GM19240 (cell line): ENCODE results near the gene PTPRK.

Experiments used
- DNase-seq: peaks from one replicate; pipeline ENCODE4 v3.0.0; 2011; ENCODE audit warnings: low spot score; ENCODE audit not compliant: insufficient read length

The PTPRK gene

DNA sequence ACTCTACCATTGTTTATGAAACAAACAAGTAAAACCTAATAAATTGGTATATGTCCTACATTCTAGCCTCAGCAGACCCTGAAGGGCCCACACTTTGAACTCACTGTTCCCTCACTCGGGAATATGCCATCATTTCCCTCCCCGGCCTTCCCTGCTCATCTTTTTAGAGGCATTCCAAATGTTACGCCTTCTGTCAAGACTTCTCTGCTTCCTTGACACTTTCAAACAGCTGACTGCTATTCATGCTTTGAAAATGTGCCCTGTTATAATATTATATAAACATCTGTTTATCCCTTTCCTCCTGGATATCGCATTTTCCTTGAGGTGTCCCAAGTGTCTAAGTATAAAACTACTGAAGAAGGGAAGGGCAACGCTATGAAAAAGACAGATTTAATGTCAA, 370.0 kb downstream of the PTPRK start:
- DNase-seq, result no peak

DNA sequence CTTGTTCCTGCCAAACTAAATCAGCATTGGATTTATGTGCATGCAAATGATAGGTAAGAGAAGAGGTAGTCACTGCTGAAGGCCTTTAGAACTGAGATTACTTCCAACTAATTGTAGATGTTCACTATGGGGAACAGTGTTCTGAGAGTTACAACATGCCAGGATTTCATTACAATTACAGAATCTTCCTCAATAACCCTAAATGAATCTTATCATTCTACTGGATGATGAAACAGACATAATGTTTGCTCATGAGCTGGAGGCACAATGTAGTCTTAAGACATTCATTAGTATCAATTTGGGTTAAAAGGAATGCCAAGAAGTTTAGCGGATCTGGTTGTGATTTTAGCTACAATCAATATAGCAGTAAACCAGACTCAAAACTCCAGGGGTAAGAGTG, 370.6 kb downstream of the PTPRK start:
- no peak for DNase-seq

DNA sequence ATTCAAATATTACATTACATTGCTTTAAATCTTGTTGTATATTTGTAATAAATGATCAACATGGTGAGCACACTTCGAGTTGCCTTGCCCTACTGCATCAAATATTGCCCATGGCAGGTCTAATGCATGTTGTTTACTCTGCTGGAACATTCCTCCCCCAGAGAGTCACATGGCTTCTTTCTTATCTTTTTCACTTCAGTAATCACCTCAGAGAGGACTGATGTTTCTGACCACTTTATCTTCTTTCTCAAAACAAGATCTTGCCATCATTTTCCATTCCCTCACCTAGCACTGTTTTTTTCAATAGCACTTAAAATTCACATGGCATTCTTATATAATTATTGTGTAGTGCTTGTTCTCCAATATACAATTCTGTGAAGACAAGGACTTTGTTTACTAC, 376.1 kb downstream of the PTPRK start:
- DNase-seq, result no peak

DNA sequence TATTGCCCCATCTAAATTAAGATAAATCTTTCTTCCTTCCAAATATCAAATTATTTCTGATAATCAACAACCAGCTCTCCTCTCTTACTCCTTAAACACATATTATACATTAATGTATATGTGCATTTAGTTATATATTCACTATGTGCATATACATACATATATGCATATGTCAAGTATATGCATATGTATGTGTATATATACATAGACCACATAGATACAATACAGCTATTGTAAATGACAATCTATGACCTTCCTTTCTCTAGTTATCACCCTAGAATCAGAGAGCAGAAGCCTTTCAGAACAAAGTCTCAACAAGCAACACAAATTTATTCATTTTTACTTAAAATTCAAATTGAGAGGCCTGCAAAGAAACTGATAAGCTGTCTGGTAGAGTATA, 378.5 kb downstream of the PTPRK start:
- no peak for DNase-seq

DNA sequence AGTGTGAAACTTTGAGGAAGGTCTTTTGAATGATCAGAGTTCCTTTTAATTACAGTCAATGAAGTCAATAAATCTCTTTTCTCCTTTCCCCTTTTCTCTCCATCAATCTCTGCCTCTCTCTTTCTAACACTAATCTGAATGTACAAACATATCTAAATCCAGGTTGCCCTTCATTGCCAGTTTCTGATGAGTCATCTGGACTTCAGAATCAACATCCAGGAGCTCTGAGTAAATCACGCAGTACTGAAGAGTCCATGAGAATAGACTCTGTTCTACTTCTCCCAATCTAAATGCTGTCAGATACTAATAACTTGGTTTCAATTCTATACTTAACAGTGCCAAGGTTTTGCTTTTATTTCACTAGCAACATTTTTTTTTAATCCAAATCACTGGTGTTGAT, 380.9 kb downstream of the PTPRK start:
- no peak for DNase-seq

DNA sequence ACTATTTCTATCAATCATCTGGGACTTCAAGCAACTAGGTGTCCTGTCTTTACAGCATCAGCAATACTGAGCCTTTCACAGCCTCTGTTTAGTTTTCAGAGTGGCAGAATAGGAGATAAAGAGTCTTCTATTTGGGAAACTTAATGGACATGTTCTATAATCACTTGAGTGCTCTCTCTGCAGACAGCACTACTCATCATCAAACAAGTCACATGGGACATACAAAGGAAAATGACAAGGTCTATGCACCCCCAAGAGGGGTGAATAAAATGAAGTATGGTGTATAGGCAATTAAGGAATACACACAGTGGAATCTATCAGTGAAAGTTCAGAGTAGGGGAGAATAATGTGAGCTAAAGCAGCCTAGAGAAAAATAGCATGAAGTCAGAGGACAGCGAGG, 381.7 kb downstream of the PTPRK start:
- DNase-seq, result no peak

DNA sequence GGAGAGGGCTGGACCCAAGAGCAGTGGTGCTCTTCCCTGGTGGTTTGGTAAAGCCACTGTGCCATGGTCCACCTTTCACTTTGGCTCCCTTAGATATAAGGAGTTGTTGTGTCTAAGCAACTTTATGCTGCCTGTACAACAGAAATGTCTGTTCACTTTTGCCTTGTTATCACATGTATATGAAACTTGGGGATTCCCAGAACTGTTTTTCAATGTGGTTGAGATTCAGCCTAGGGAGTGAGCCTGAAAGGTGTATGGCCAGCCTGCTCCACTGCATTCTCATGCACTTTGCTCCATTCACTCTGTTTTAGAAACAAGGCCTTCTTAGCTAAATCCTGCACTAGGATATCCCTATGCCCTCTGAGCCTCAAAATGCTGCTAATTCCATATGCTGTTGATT, 385.1 kb downstream of the PTPRK start:
- DNase-seq, result no peak

DNA sequence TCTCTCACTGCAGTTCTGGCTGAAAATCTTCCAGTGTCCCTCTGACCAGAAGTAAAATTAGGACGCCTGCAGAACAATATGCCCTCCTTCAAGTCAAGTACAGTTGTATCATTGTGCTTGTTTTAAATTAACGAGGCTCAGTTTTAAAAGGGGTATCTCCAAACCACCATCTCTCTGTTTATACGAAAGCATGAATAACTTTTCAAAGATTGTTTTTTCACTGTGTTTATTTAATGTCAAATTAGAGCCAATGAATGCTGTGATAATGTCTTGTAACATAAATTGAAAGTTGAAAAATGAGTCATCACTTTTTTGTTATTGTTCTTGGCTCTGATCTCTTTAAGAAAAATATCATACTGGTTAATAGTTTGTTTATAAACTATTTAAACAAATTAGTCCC, 388.8 kb downstream of the PTPRK start:
- DNase-seq, result no peak

DNA sequence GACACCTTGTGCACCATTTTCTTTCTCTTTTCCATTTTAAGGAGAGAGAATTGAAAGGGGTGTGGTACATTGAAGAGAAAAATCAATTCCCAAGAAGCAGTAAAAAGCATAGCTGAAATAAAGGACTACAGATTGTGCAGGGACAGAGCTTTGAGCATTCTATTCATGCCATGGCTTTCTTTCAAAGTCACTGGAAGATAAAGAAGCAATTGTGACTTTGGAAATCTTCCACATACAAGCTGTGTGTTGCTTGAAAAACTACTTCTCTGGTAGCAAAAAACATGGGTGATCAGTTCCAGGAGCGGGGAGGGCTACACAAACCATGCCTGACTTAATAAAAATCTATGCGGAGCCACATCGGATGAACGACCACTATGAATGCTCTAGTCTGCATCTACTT, 389.4 kb downstream of the PTPRK start:
- DNase-seq, result no peak

DNA sequence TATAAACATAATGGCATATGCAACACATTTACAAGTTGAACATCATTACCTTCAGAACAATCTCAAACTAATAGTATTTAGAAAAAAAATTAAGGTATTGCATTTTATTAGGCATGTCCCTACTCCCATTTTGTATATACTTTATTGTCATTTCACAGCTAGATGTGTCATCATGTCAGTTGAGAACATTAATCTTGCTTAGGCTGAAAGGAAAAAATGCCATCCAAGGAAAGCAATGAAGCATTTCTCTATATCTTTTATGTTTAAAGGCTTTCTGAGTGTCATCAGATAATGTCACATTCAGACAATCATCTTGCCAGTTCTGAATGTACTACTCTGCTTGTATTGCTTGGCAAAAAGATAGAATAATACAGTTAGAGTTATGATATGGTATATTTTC, 390.7 kb downstream of the PTPRK start:
- DNase-seq, result no peak

DNA sequence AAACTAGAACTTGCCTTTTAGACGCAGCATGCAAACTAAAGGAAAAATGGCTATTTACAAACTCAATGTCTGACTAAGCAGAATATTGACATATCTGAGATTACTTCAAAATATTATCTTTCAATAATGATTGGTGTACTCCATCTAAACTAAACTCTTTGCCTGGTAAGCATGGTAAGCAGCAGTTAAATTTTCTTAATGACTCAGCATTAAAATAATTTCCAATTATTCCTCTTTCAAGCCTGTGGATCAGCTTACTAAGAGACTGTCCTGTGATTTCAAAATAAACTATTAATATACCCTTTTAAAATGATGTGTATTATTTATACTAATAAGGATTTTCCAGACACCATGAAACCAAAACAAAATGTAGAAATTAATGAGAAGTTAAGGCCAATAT, 392.7 kb downstream of the PTPRK start:
- no peak for DNase-seq

DNA sequence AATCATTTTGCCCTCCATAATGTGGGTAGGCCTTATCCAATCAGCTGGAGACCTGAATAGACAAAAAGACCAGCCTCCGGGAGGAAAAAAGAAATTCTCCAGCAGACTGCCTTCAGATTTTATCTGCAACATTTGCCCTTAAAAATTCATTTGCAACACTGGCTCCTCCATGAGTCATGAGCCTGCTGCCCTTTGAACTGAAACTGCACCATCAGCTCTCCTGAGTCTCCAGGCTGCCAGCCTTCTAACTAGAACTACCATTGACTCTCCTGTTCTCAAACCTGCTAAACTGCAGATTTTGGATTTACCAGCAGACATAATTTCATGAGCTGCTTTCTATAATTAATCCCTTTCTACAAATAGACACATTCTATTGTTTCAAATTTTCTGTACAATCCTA, 395.7 kb downstream of the PTPRK start:
- no peak for DNase-seq

DNA sequence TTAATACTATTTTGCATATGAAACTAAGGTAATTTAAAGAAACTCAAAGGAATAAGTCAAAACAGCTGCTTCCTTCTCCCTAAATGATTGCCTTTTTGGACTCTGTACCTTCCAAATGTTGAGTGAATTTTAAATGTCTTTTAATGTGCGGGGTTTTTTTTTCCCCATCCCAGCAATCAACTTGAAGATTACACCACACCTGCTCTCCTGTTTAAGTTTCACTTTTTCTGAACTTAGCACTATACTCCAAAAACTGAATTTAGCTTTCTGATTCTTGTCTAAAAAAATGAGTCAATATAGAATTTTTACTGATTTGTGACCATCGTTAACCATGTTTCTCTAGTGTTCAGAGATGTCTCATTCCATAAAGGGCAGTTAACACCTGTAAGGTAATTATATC, 398.8 kb downstream of the PTPRK start:
- DNase-seq, result no peak

DNA sequence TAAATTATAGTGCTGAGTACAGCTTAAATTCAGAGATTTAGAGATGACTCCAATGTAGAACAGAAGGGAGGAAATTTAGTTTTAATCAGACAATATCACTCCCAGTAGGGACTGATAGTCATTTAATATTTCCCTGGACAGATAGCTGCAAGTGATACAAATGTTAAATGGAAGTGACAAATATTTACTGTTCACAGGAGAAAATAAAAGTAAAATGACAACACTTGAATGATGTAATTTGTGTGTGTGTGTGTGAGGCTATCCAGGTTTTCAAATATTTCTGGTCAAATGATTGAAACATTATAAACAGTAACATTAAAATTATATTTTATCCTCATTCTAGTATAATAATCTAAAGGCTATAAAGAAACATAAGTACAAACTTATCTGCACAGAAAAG, 399.2 kb downstream of the PTPRK start:
- no peak for DNase-seq

DNA sequence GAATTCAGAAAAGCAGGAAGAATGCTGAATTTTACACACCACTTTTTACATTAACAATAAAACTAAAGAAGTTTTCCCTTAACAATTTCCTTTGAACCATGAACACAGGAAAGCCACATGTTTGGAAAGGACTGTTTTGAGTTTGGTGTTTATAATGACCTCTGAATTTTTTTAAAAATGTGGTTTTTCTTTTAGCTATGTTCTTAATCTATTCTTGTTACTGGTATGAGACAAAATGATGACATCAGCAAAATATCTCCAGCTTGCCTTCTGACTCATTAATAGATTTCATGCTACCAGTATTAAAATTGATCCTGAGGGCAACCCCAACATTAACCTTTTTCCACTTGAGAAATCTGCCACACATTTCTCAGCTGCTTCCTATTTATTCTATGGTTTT, 402.0 kb downstream of the PTPRK start:
- DNase-seq, result no peak

DNA sequence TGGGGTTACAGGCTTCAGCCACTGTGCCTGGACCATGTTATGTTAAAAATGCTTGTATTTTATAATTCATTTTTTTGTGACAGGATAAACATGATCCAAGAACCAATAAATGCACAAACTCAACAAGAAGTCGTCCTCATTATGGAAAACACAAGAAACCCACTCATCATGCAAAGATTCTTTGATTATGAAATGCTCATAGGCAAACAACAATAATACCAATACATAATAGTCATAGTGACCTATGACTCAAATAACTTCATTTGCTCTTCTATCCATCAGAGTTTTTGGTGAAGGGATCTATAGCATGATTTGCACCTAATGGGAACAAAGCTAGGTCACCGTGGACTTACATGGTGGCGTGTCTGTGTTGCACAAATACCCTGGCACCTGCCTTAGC, 402.5 kb downstream of the PTPRK start:
- DNase-seq, result no peak

DNA sequence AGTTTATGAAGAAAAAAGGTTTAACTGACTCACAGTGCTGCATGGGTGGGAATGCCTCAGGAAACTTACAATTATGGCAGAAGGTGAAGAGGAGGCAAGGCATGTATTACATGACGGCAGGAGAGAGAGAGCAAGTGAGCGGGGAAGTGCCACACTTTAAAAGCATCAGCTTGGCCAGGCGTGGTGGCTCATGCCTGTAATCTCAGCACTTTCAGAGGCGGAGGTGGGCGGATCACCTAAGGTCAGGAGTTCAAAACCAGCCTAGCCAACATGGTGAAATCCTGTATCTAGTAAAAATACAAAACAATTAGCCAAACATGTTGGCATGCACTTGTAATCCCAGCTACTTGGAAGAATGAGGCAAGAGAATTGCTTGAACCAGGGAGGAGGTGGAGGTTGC, 406.2 kb downstream of the PTPRK start:
- no peak for DNase-seq

DNA sequence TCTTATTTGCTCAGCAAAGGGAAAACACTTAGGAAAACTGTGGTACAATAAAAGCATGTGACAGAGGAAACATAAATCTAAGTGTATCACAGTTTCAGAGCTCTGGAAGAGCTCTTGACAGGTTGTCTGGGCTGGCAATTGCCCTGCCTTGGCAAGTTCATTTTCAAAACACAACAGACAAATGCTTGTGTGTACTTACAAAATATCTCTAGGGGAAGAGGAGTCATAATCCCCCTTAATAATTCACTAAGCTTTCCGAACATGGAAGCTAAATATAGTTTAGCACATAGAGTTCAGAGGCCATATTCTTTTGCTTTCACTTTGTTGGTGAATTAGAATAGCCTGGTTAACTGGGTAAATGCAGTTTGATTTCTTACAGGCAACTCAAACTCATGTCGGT, 407.9 kb downstream of the PTPRK start:
- DNase-seq, result no peak

DNA sequence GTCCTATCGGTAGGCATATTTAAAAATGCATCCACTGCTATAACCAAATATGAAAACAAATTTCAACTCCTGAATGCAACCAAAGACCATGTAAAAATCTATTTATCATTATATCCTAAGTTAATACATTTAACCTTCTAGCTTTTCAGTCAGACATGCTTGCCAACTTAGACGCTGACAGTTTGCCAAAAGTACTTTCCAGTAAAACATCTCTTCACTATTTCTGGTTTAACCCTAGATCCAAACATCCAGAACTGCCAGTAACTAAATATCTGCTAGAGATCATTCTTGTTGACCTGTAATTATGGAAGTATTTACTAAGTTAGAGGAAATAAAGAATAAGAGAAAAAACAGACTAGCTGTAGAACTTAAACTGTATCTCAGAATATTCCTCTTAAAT, 409.3 kb downstream of the PTPRK start:
- no peak for DNase-seq

DNA sequence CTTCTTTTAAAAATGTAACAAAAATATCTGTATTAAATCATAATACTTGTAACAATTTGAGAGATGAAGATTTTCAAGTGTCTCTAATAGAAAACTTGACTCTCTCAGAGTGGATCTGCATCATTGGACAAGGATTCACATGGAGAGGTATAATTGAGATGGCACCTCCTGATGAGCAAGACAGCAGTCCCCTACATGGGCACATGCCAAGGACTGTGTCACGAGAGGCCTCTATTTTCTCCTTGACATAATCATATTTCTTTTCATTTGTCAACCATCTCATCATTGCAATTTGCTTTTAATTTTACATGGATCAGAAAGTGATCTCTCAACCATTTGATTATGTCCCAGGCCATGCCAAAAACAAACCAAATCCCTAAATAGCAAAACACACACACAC, 412.7 kb downstream of the PTPRK start:
- DNase-seq, result no peak

DNA sequence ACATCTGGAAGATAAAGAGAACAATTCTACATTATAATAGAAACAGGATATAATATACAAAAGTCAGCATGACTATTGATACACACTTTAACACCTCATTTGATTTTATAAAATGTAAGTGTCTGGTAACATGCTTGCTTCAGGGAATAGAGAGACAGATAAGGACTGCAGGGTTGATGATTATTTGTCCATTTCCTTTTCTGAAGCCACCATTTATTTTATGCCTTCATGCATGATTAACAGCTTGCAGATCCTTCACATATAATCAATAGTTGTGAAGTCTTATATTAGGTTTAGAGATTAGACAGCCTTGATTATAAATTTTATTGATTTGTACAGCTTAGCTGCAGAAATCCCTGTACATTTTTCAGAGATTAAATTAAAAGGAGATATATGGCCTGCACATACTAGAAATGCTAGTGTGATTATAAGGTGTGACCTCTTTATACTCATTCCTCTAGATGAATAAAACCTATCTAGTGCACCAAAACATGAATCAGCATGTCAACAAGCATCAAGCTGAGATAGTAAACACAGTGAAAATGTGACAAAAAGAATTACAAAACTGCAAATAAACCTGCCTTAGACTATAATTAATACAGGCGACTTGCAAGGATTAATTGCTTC, 420.7 kb downstream of the PTPRK start:
- DNase-seq, result no peak

DNA sequence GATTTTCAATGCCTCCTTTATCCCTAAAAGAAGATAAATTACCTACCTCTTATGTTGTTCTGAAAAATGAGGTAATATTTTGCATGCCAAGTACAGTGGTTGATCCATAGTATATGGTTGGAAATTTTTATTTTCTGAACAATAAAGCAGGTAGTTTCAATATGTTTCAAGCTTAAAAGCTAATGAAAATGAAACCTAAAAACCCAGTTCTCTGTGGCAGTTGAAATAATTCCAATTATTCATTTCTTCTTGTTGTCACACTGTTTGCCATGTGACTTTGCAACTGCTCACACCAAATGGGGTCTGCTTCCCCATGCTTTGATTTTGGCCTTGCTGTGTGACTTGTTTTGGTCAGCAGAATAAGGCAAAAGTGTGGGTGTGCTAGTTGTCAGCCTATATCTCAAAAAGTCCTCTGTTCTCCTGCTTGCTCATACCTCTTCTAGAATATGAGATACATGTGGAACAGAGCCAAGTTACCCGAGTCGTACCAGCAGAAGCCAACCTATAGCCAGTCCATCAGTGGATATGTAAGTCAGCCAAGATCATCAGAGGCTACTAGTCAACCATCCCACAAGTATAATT, 422.3 kb downstream of the PTPRK start:
- no peak for DNase-seq

DNA sequence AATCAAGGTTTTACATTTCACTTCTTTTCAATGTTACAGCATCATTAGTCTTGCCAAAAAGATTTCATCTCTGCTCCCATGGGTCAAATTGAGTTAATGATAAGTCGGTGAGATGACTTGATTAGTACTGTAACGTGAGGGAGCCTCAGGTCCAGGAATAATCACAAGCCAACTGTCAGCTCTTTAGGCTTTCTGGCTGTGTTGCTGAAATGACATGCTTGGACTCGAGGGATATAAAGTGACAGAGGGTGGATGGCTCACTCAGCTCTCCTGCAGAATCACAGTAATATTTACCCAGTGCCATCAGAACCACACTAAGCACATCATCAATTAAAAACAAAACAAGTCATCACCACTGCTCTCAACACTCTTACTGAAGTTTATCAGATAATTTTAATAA, 423.4 kb downstream of the PTPRK start:
- DNase-seq, result no peak

DNA sequence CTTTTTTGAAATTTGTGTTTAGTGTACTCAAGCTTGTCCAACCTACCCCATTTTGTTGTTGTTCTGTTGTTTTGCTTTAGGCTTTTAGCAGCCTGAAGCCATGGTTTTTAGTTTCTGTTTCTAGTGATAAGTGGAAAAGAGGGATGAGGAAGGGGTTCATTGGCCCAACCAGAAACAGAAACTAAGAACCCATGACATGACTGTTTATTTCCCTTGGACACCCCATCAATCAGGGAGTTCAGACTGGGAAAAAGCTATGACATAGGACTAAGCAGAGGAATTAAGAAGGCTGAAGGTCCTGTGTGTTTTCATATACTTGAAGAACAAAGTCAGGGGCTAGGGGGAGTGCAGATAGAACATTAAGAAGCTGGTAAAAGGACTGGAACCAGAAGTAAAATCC, 425.0 kb downstream of the PTPRK start:
- DNase-seq, result no peak
